ENCODE results near the gene SYTL2. TPM values are rescaled to one million over a fixed set of nuclear protein-coding genes. Genes with fewer than 3 reads are reported as not detected.

SYTL2 gene
- total RNA-seq, 5 donors from 2014 or later (not counting 1 experiment from before 2014, with no cell fraction given): 19.8 to 85.4 (median 31.3) TPM

- ATAC-seq (replicated peaks in 1 of 4): no peak
- Mint-ChIP-seq H3K4me1 (peaks cover 26 to 43% (median 36%) of the 10 kb centered on the region in 3 donors), H3K27me3 (no peaks in the 10 kb centered on the region), H3K4me3 (no peak overlapping the region), H3K36me3 (no peaks in the 10 kb centered on the region), H3K9me3 (no peaks in the 10 kb centered on the region), H3K27ac (no peak overlapping the region)
- CTCF ChIA-PET: interaction anchor here in 1 of 2 donors (1.6 kb wide), 1 partner anchor 10 kb away, joined by 5 read pairs; no protein-coding TSS in a partner anchor
- POLR2A ChIA-PET: no interaction called here
- Histone ChIP-seq H3K9me3 (no peaks in the 10 kb centered on the region), H3K4me1 (ENCODE audit: control insufficient read depth in 1 of 2, extremely low read depth in 1 of 2, insufficient read depth in 2 of 2, low read length in 2 of 2) (peaks cover 14 to 31% of the 10 kb centered on the region in 2 experiments), H3K4me3 (ENCODE audit: control insufficient read depth in 1 of 2, extremely low read depth in 1 of 2, low read length in 1 of 2) (no peak overlapping the region), H3K27me3 (replicated peaks in 1 of 2; ENCODE audit: control insufficient read depth in 2 of 2, extremely low read depth in 1 of 2, insufficient read depth in 2 of 2, low read length in 1 of 2) (peaks cover 0 to 11% of the 10 kb centered on the region in 2 experiments), H3K36me3 (ENCODE audit: control insufficient read depth in 2 of 2, extremely low read depth in 1 of 2, insufficient read depth in 1 of 2, low read length in 1 of 2) (no peaks in the 10 kb centered on the region), H3K27ac (ENCODE audit: low read length) (no peak overlapping the region)
- no CpG with 5 or more reads among the region's 9 CpGs for WGBS (ENCODE audit: insufficient coverage)
- DNase-seq: no peak
Measured at GRCh38 chr11:85813721-85814120, 2.8 kb upstream of the SYTL2 start.

- no peaks in the 10 kb centered on the region for H3K9me3 ChIP-seq
- peaks cover 0 to 11% of the 10 kb centered on the region in 2 experiments for H3K27me3 ChIP-seq (replicated peaks in 1 of 2; ENCODE audit: control insufficient read depth in 2 of 2, extremely low read depth in 1 of 2, insufficient read depth in 2 of 2, low read length in 1 of 2)
- ATAC-seq (replicated peaks in 1 of 4): no peak
- Mint-ChIP-seq H3K4me3 (peak overlapping the region; percentile 81 to 92 (median 91)), H3K36me3 (no peaks in the 10 kb centered on the region), H3K27ac (peak overlapping the region; percentile 80 to 90), H3K27me3 (no peaks in the 10 kb centered on the region), H3K4me1 (peaks cover 26 to 46% (median 46%) of the 10 kb centered on the region in 3 donors), H3K9me3 (no peaks in the 10 kb centered on the region)
- DNase-seq: no peak
- H3K27ac ChIP-seq (ENCODE audit: low read length): peak overlapping the region; percentile 60
- peaks cover 14 to 31% of the 10 kb centered on the region in 2 experiments for H3K4me1 ChIP-seq (ENCODE audit: control insufficient read depth in 1 of 2, extremely low read depth in 1 of 2, insufficient read depth in 2 of 2, low read length in 2 of 2)
- ChIA-PET POLR2A (interaction anchor here in 1 of 2 donors (0.5 to 0.6 kb wide), 2 partner anchors 24 to 58 kb away, joined by 4 to 9 read pairs; no protein-coding TSS in a partner anchor), CTCF (no interaction called here)
- H3K4me3 ChIP-seq (ENCODE audit: control insufficient read depth in 1 of 2, extremely low read depth in 1 of 2, low read length in 1 of 2): peak overlapping the region; percentile 53 to 87
- no peaks in the 10 kb centered on the region for H3K36me3 ChIP-seq (ENCODE audit: control insufficient read depth in 2 of 2, extremely low read depth in 1 of 2, insufficient read depth in 1 of 2, low read length in 1 of 2)
- 87% methylated on average over 7 of the region's 13 CpGs for WGBS (ENCODE audit: insufficient coverage)
Measured at GRCh38 chr11:85811624-85812023, 683 bp upstream of the SYTL2 start.

- Histone ChIP-seq H3K4me1 (ENCODE audit: control insufficient read depth in 1 of 2, extremely low read depth in 1 of 2, insufficient read depth in 2 of 2, low read length in 2 of 2) (peaks cover 14 to 31% of the 10 kb centered on the region in 2 experiments), H3K9me3 (no peaks in the 10 kb centered on the region), H3K27me3 (replicated peaks in 1 of 2; ENCODE audit: control insufficient read depth in 2 of 2, extremely low read depth in 1 of 2, insufficient read depth in 2 of 2, low read length in 1 of 2) (peaks cover 0 to 11% of the 10 kb centered on the region in 2 experiments), H3K4me3 (ENCODE audit: control insufficient read depth in 1 of 2, extremely low read depth in 1 of 2, low read length in 1 of 2) (peak overlapping the region; percentile 86 to 87), H3K27ac (ENCODE audit: low read length) (peak overlapping the region; percentile 62), H3K36me3 (ENCODE audit: control insufficient read depth in 2 of 2, extremely low read depth in 1 of 2, insufficient read depth in 1 of 2, low read length in 1 of 2) (no peaks in the 10 kb centered on the region)
- Mint-ChIP-seq H3K4me1 (peaks cover 38 to 53% (median 53%) of the 10 kb centered on the region in 3 donors), H3K9me3 (no peaks in the 10 kb centered on the region), H3K36me3 (no peaks in the 10 kb centered on the region), H3K4me3 (peak overlapping the region; percentile 89 to 92 (median 91)), H3K27me3 (no peaks in the 10 kb centered on the region), H3K27ac (peak overlapping the region; percentile 9 to 91)
- WGBS (ENCODE audit: insufficient coverage): 7% methylated on average over 3 of the region's 10 CpGs
- ATAC-seq (replicated peaks in 1 of 4) (peak in 3 of 4 experiments; percentile 7 to 9 (median 8)), DNase-seq (no peak)
- ChIA-PET POLR2A (interaction anchor here in 1 of 2 donors (0.5 to 1.9 kb wide), 4 partner anchors 13 to 147 kb away, joined by 3 to 9 read pairs (median 4); no protein-coding TSS in a partner anchor), CTCF (interaction anchor here (0.9 to 2.4 kb wide), 7 partner anchors 13 to 115 kb away, joined by 3 to 15 read pairs (median 4); partner anchors contain the start of gene CCDC83 (in 1 of the 2))
Measured at GRCh38 chr11:85810521-85810870, 445 bp downstream of the SYTL2 start.

- H3K4me3 ChIP-seq (ENCODE audit: control insufficient read depth in 1 of 2, extremely low read depth in 1 of 2, low read length in 1 of 2): peak overlapping the region; percentile 86 to 87
- Mint-ChIP-seq H3K4me3 (peak overlapping the region; percentile 89 to 92 (median 91)), H3K9me3 (no peaks in the 10 kb centered on the region), H3K27ac (peak overlapping the region; percentile 83 to 91), H3K36me3 (no peaks in the 10 kb centered on the region), H3K4me1 (peaks cover 40 to 54% (median 52%) of the 10 kb centered on the region in 3 donors), H3K27me3 (no peaks in the 10 kb centered on the region)
- DNase-seq (peak in 13 of 35 experiments; percentile 3 to 38 (median 21)), ATAC-seq (replicated peaks in 1 of 4) (peak in 2 of 4 experiments; percentile 15 to 24)
- H3K27me3 ChIP-seq (replicated peaks in 1 of 2; ENCODE audit: control insufficient read depth in 2 of 2, extremely low read depth in 1 of 2, insufficient read depth in 2 of 2, low read length in 1 of 2): peaks cover 0 to 11% of the 10 kb centered on the region in 2 experiments
- ChIA-PET CTCF (interaction anchor here (0.6 to 2.4 kb wide), 13 partner anchors 10 to 117 kb away, joined by 3 to 15 read pairs (median 4); partner anchors contain the start of gene CCDC83 (in 2 of the 2)), POLR2A (interaction anchor here (0.5 to 1.9 kb wide), 6 partner anchors 12 to 57 kb away, joined by 3 to 9 read pairs (median 4); partner anchors contain the start of gene CCDC83 (in 1 of the 2))
- peak overlapping the region; percentile 62 for H3K27ac ChIP-seq (ENCODE audit: low read length)
- H3K9me3 ChIP-seq: no peaks in the 10 kb centered on the region
- peaks cover 12 to 31% of the 10 kb centered on the region in 2 experiments for H3K4me1 ChIP-seq (ENCODE audit: control insufficient read depth in 1 of 2, extremely low read depth in 1 of 2, insufficient read depth in 2 of 2, low read length in 2 of 2)
- WGBS (ENCODE audit: insufficient coverage): 30% methylated on average over 3 of the region's 4 CpGs
- no peaks in the 10 kb centered on the region for H3K36me3 ChIP-seq (ENCODE audit: control insufficient read depth in 2 of 2, extremely low read depth in 1 of 2, insufficient read depth in 1 of 2, low read length in 1 of 2)
Measured at GRCh38 chr11:85809863-85810262, 1.1 kb downstream of the SYTL2 start.

GRCh38 chr11:85809191-85809590, 1.8 kb downstream of the SYTL2 start:
- no peaks in the 10 kb centered on the region for H3K9me3 Mint-ChIP-seq
- peak overlapping the region; percentile 62 for H3K27ac ChIP-seq (ENCODE audit: low read length)
- ChIA-PET POLR2A (interaction anchor here (0.6 to 1.9 kb wide), 7 partner anchors 14 to 574 kb away, joined by 3 to 9 read pairs (median 4); partner anchors contain the start of gene CCDC83 (in 1 of the 2)), CTCF (interaction anchor here (0.5 to 2.4 kb wide), 15 partner anchors 10 to 352 kb away, joined by 3 to 15 read pairs (median 4); partner anchors contain the start of gene CCDC83 (in 2 of the 2))
- H3K4me1 ChIP-seq (ENCODE audit: control insufficient read depth in 1 of 2, extremely low read depth in 1 of 2, insufficient read depth in 2 of 2, low read length in 2 of 2): peaks cover 12 to 31% of the 10 kb centered on the region in 2 experiments
- no peaks in the 10 kb centered on the region for H3K36me3 ChIP-seq (ENCODE audit: control insufficient read depth in 2 of 2, extremely low read depth in 1 of 2, insufficient read depth in 1 of 2, low read length in 1 of 2)
- H3K9me3 ChIP-seq: no peaks in the 10 kb centered on the region
- WGBS (ENCODE audit: insufficient coverage): 20% methylated on average over 1 of the region's 4 CpGs
- H3K27ac Mint-ChIP-seq: peak overlapping the region in 1 of 2 donors; percentile 61
- H3K4me3 Mint-ChIP-seq: peak overlapping the region; percentile 89 to 92 (median 91)
- H3K27me3 ChIP-seq (replicated peaks in 1 of 2; ENCODE audit: control insufficient read depth in 2 of 2, extremely low read depth in 1 of 2, insufficient read depth in 2 of 2, low read length in 1 of 2): peaks cover 0 to 11% of the 10 kb centered on the region in 2 experiments
- H3K27me3 Mint-ChIP-seq: no peaks in the 10 kb centered on the region
- peak; percentile 13 to 69 (median 34) for ATAC-seq (replicated peaks in 1 of 4)
- H3K4me3 ChIP-seq (ENCODE audit: control insufficient read depth in 1 of 2, extremely low read depth in 1 of 2, low read length in 1 of 2): peak overlapping the region in 1 of 2 donors; percentile 87
- peak in 18 of 35 experiments; percentile 12 to 60 (median 30) for DNase-seq
- H3K36me3 Mint-ChIP-seq: no peaks in the 10 kb centered on the region
- peaks cover 47 to 59% (median 57%) of the 10 kb centered on the region in 3 donors for H3K4me1 Mint-ChIP-seq

- H3K4me3 Mint-ChIP-seq: no peak overlapping the region
- ChIA-PET CTCF (interaction anchor here in 1 of 2 donors (0.5 to 0.6 kb wide), 2 partner anchors 47 to 615 kb away, joined by 3 to 5 read pairs; no protein-coding TSS in a partner anchor), POLR2A (interaction anchor here (0.5 to 1.0 kb wide), 3 partner anchors 11 to 32 kb away, joined by 3 to 10 read pairs (median 3); no protein-coding TSS in a partner anchor)
- no peaks in the 10 kb centered on the region for H3K36me3 Mint-ChIP-seq
- WGBS (ENCODE audit: insufficient coverage): 100% methylated on average over 2 of the region's 2 CpGs
- no peak for ATAC-seq (replicated peaks in 1 of 4)
- H3K9me3 ChIP-seq: no peaks in the 10 kb centered on the region
- H3K36me3 ChIP-seq (ENCODE audit: control insufficient read depth in 2 of 2, extremely low read depth in 1 of 2, insufficient read depth in 1 of 2, low read length in 1 of 2): no peaks in the 10 kb centered on the region
- DNase-seq: no peak
- H3K27ac Mint-ChIP-seq: no peak overlapping the region
- H3K4me1 ChIP-seq (ENCODE audit: control insufficient read depth in 1 of 2, extremely low read depth in 1 of 2, insufficient read depth in 2 of 2, low read length in 2 of 2): peaks cover 12 to 27% of the 10 kb centered on the region in 2 experiments
- peaks cover 0 to 6% of the 10 kb centered on the region in 2 experiments for H3K27me3 ChIP-seq (replicated peaks in 1 of 2; ENCODE audit: control insufficient read depth in 2 of 2, extremely low read depth in 1 of 2, insufficient read depth in 2 of 2, low read length in 1 of 2)
- no peak overlapping the region for H3K4me3 ChIP-seq (ENCODE audit: control insufficient read depth in 1 of 2, extremely low read depth in 1 of 2, low read length in 1 of 2)
- no peaks in the 10 kb centered on the region for H3K27me3 Mint-ChIP-seq
- H3K9me3 Mint-ChIP-seq: no peaks in the 10 kb centered on the region
- no peak overlapping the region for H3K27ac ChIP-seq (ENCODE audit: low read length)
- peaks cover 52 to 68% (median 53%) of the 10 kb centered on the region in 3 donors for H3K4me1 Mint-ChIP-seq
Measured at GRCh38 chr11:85806876-85807275, 4.1 kb downstream of the SYTL2 start.

All from T-cell (primary cell).